Neural cell (in vitro differentiated cells): ENCODE measurements around the gene VCX2. TPM values are rescaled to one million over a fixed set of nuclear protein-coding genes. Genes with fewer than 3 reads are reported as not detected.

Source experiments
- polyA plus RNA-seq: library from polyadenylated mRNA; depleted of rRNA; stranded (reverse); fragments of >200 nt; gene quantifications from 2 replicates; pipeline ENCODE4 v1.2.3, GENCODE V29; 2014
- small RNA-seq, 3 experiments: library from RNA; depleted of rRNA; stranded (forward); fragments of <200 nt; gene quantifications; one replicate each; pipeline ENCODE3, GENCODE V24; 2012

VCX2 gene
- polyA plus RNA-seq, 1 donor from 2014 or later, result not detected

Small RNA genes within 50 kb of the gene (small RNA-seq; reads per million reads assigned to genes)
- gene MIR651, result 60.2 to 82.1 (median 65.9) reads per million in 3 experiments

Other genes with a start within 250 kb of the VCX2 start
- 2.0 and 3.8 TPM in 2 replicates for gene PNPLA4, start 243.9 kb downstream of the VCX2 start, polyA plus RNA-seq